GM12864 (cell line): Measurements from ENCODE around the gene FGF1.

Source experiments
- DNase-seq: peaks from one replicate; pipeline ENCODE4 v3.0.0-alpha.2; 2011; ENCODE audit warnings: low read depth
- H3K4me3 ChIP-seq: 2 replicates; pipeline ENCODE4 v1.5.1; 2011; ENCODE audit warnings: mild to moderate bottlenecking, low read depth, low read length, control low read depth
- CTCF ChIP-seq: IDR thresholded peaks from 2 replicates; pipeline ENCODE4 v1.5.1; 2011; ENCODE audit warnings: low read depth, mild to moderate bottlenecking, moderate library complexity, low read length, control low read depth, inconsistent platforms; ENCODE audit errors: missing control alignments

FGF1 gene

GRCh38 chr5:142640316-142641005 is 45.4 kb downstream of the FGF1 start:
- TF ChIP-seq CTCF, result no peak
- DNase-seq, result no peak
- H3K4me3 ChIP-seq, result no peak overlapping the region

GRCh38 chr5:142639455-142639854 is 46.4 kb downstream of the FGF1 start:
- no peak for TF ChIP-seq CTCF
- H3K4me3 ChIP-seq, result no peak overlapping the region
- no peak for DNase-seq

- DNase-seq, result no peak
- no peak for TF ChIP-seq CTCF
- H3K4me3 ChIP-seq, result no peak overlapping the region
Measured at GRCh38 chr5:142637871-142638270, 48.0 kb downstream of the FGF1 start.

GRCh38 chr5:142636698-142637324 is 49.1 kb downstream of the FGF1 start:
- no peak for TF ChIP-seq CTCF
- DNase-seq, result no peak
- H3K4me3 ChIP-seq, result no peak overlapping the region

- no peak for DNase-seq
- H3K4me3 ChIP-seq, result no peak overlapping the region
- TF ChIP-seq CTCF, result no peak
Measured at GRCh38 chr5:142636093-142636492, 49.8 kb downstream of the FGF1 start.

GRCh38 chr5:142634216-142635011 is 51.5 kb downstream of the FGF1 start:
- no peak for DNase-seq
- no peak for TF ChIP-seq CTCF
- no peak overlapping the region for H3K4me3 ChIP-seq
